Measurements from ENCODE around the gene POLDIP2.

POLDIP2 gene

GRCh38 chr17:28395426-28395825 is 38.1 kb upstream of the POLDIP2 start:
- TF ChIP-seq ZFX (IDR thresholded peaks at IDR 0.05; ENCODE audit: borderline replicate concordance) (no peak), CTCF (IDR thresholded peaks at IDR 0.05) (no peak)
- no peak overlapping the region for H3K27ac ChIP-seq

- TF ChIP-seq ZFX (IDR thresholded peaks at IDR 0.05; ENCODE audit: borderline replicate concordance) (no peak), CTCF (IDR thresholded peaks at IDR 0.05) (no peak)
- no peak overlapping the region for H3K27ac ChIP-seq
These were observed 37.2 kb upstream of the POLDIP2 start for GRCh38 chr17:28394337-28395116.

GRCh38 chr17:28392491-28392890 is 35.2 kb upstream of the POLDIP2 start:
- TF ChIP-seq ZFX (IDR thresholded peaks at IDR 0.05; ENCODE audit: borderline replicate concordance) (no peak), CTCF (IDR thresholded peaks at IDR 0.05) (no peak)
- H3K27ac ChIP-seq = no peak overlapping the region

GRCh38 chr17:28391401-28391800 is 34.1 kb upstream of the POLDIP2 start:
- no peak for TF ChIP-seq ZFX (IDR thresholded peaks at IDR 0.05; ENCODE audit: borderline replicate concordance)
- no peak for TF ChIP-seq CTCF (IDR thresholded peaks at IDR 0.05)
- no peak overlapping the region for H3K27ac ChIP-seq

GRCh38 chr17:28390984-28391383 is 33.7 kb upstream of the POLDIP2 start:
- TF ChIP-seq CTCF (IDR thresholded peaks at IDR 0.05) (no peak), ZFX (IDR thresholded peaks at IDR 0.05; ENCODE audit: borderline replicate concordance) (no peak)
- no peak overlapping the region for H3K27ac ChIP-seq

- H3K27ac ChIP-seq = no peak overlapping the region
- TF ChIP-seq CTCF (IDR thresholded peaks at IDR 0.05) (no peak), ZFX (IDR thresholded peaks at IDR 0.05; ENCODE audit: borderline replicate concordance) (no peak)
These were observed 33.2 kb upstream of the POLDIP2 start for GRCh38 chr17:28390563-28390962.

GRCh38 chr17:28390141-28390540 is 32.8 kb upstream of the POLDIP2 start:
- TF ChIP-seq ZFX (IDR thresholded peaks at IDR 0.05; ENCODE audit: borderline replicate concordance) (no peak), CTCF (IDR thresholded peaks at IDR 0.05) (no peak)

More at GRCh38 chr17:28390141-28390540, 32.8 kb upstream of the POLDIP2 start:
- no peak overlapping the region for H3K27ac ChIP-seq

Measured in 22Rv1 (cell line).